Mesothelial cell of epicardium (in vitro differentiated cells): Measurements from ENCODE around the gene PSMB8. TPM values are rescaled to one million over a fixed set of nuclear protein-coding genes. Genes with fewer than 3 reads are reported as not detected.
A peak's percentile ranks its signal among the peaks of the same experiment; 100 is the strongest.

ENCODE experiments used
- DNase-seq, 2 experiments: peaks; one replicate each; pipeline ENCODE4 v3.0.0; 2021; ENCODE audit warnings: low spot score in 2 of 2; ENCODE audit not compliant: unreplicated experiment in 2 of 2
- H3K27ac Mint-ChIP-seq: 2 replicates; pipeline ENCODE4 v1.8.0; 2021; ENCODE audit warnings: mixed read lengths
- H3K27me3 Mint-ChIP-seq: 2 replicates; pipeline ENCODE4 v1.8.0; 2021; ENCODE audit warnings: low read depth, mixed read lengths
- H3K36me3 Mint-ChIP-seq: 2 replicates; pipeline ENCODE4 v1.8.0; 2021; ENCODE audit warnings: mixed read lengths
- H3K4me1 Mint-ChIP-seq: 2 replicates; pipeline ENCODE4 v1.8.0; 2021; ENCODE audit warnings: mixed read lengths
- H3K4me3 Mint-ChIP-seq: 2 replicates; pipeline ENCODE4 v1.8.0; 2021; ENCODE audit warnings: mild to moderate bottlenecking, moderate library complexity, mixed read lengths
- H3K9me3 Mint-ChIP-seq: 2 replicates; pipeline ENCODE4 v1.8.0; 2021; ENCODE audit warnings: mixed read lengths
- total RNA-seq: library from RNA; stranded (reverse); gene quantifications from 3 replicates; pipeline ENCODE4 v1.2.1, GENCODE V29; 2021
- TF ChIP-seq, protein P1 (sequence below): fragments of 200-600 bp; sonication (generic); IDR thresholded peaks from one replicate; pipeline ENCODE4 v1.5.0; 2021; ENCODE audit warnings: antibody characterized with exemption; ENCODE audit not compliant: unreplicated experiment

PSMB8 gene
- total RNA-seq, 1 donor from 2014 or later, result 14.2 TPM

DNA sequence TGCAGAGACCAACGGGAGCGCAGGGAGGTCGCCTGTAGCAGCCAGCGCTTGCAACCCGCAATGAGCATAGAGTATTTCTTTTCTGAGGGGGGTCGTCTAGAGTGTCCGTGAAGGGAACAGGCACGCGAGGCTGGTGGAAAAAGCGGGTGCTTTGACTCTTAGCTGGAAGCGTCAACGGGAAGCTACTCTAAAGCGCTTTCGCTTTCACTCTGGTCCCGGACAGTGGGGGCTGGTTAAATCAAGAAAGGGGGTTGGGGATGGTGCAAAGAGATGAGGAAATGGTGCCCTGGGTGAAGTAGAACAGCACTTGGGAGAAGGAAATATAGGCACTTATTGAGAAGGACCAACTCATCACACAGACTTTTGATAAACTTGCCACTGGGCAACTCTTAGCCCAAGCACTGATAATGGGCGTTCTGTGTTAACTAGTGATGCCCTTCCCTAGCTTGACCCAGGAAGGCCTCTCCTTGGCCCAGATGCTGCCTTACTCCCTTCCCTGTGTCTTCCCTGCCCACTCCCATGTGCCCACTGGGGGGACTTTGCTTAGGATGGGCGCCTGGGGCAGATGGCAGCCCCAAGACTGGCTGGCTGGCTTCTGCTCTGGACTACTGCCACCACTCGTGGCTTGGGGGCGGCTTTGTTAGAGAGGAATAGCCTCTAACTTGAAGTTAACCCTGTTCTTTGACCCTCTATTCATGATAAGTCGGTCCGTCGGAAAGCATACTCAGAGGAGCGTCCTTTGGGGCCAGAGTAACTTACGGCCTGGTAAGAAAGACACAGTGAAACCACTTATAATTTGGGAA lies 10.7 kb upstream of the PSMB8 start:
- H3K27me3 Mint-ChIP-seq, result peaks cover 93% of the 10 kb centered on the region
- peak overlapping the region; percentile 91 for H3K4me3 Mint-ChIP-seq
- TF ChIP-seq, protein P1, sequence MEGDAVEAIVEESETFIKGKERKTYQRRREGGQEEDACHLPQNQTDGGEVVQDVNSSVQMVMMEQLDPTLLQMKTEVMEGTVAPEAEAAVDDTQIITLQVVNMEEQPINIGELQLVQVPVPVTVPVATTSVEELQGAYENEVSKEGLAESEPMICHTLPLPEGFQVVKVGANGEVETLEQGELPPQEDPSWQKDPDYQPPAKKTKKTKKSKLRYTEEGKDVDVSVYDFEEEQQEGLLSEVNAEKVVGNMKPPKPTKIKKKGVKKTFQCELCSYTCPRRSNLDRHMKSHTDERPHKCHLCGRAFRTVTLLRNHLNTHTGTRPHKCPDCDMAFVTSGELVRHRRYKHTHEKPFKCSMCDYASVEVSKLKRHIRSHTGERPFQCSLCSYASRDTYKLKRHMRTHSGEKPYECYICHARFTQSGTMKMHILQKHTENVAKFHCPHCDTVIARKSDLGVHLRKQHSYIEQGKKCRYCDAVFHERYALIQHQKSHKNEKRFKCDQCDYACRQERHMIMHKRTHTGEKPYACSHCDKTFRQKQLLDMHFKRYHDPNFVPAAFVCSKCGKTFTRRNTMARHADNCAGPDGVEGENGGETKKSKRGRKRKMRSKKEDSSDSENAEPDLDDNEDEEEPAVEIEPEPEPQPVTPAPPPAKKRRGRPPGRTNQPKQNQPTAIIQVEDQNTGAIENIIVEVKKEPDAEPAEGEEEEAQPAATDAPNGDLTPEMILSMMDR, result no peak
- H3K9me3 Mint-ChIP-seq, result no peaks in the 10 kb centered on the region
- H3K27ac Mint-ChIP-seq, result peak overlapping the region; percentile 22
- H3K36me3 Mint-ChIP-seq, result peaks cover 8% of the 10 kb centered on the region
- DNase-seq, result no peak
- H3K4me1 Mint-ChIP-seq, result peaks cover 17% of the 10 kb centered on the region

DNA sequence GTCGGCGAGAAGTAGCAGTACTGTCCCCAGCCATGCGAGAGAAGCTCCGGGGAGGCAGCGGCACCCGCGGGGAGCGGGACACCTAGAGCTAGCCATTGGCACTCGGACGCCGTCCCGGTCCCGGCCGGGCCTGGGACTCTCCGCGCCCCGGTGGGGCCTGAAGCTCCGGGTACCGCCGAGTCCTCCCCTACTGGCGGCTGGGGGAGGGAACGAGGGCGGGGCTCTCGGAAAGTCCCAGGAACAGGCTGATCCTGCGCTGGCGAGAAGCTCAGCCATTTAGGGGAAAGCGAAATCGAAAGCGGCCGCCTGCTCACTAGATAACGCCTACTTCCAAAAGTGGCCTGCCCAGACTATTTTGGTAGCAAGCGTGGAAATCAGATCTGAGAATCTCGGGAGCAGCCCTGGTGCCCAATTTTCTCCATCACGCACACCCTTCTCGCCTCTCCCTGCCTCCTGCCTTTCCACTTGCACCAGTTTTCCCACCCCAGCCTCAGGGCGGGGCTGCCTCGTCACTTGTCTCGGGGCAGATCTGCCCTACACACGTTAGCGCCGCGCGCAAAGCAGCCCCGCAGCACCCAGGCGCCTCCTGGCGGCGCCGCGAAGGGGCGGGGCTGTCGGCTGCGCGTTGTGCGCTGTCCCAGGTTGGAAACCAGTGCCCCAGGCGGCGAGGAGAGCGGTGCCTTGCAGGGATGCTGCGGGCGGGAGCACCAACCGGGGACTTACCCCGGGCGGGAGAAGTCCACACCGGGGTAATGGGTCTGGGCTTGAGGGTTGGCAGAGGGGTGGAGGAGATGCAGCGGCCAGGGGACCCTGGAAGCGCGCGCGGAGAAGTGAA lies 9.9 kb upstream of the PSMB8 start, which contains the start of the genes PSMB9 and TAP1:
Gene PSMB9 (plus strand): TSS at position 652 of the 835 bp plus-strand sequence. CDS start 38 bp downstream, at position 690.
Gene TAP1 (minus strand): TSS at position 164 of the 835 bp plus-strand sequence. CDS start 68 bp downstream, at position 96.
- Mint-ChIP-seq H3K36me3 (peaks cover 11% of the 10 kb centered on the region), H3K27ac (peak within 1 kb of the TSS; percentile 98), H3K27me3 (peaks cover 91% of the 10 kb centered on the region), H3K9me3 (no peaks in the 10 kb centered on the region), H3K4me3 (peak within 1 kb of the TSS; percentile 91), H3K4me1 (peaks cover 17% of the 10 kb centered on the region)
- TF ChIP-seq, protein P1, result peak; percentile 42
- DNase-seq, result peak; percentile 80 to 90

DNA sequence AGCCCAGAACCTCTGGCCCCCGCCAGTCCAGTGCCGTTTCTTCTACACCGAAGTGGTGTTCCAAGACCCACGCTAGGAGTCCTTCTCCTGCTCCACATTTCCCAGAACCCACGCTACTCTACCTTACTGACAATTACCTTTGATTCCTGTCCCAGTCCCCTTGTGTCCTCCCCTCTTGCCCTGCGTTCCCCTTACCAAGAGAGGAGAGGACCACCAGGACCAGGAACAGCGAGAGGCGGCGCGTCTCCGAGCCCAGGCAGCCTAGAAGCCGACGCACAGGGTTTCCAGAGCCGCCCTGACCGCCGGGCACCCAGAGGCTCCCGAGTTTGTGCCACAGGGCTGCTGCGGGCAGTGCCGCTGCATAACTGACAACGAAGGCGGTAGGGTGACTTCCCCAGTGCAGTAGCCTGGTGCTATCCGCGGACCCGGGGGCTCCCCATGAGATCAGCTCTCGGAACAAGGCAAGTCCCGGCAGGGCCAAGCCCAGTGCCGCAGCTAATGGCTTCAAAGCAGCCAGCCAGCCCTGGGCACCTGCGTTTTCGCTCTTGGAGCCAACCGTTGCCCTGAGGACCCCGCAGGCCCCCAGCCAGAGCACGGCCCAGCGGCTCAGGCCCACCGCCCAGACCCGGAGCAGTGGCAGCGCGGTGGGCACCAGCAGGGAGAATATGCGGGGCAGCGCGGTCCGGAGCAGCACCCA lies 9.1 kb upstream of the PSMB8 start:
- DNase-seq, result peak in 1 of 2 experiments; percentile 54
- Mint-ChIP-seq H3K9me3 (no peaks in the 10 kb centered on the region), H3K27ac (peak overlapping the region; percentile 25), H3K36me3 (peaks cover 16% of the 10 kb centered on the region), H3K4me3 (peak overlapping the region; percentile 91), H3K27me3 (peaks cover 91% of the 10 kb centered on the region), H3K4me1 (peaks cover 17% of the 10 kb centered on the region)
- TF ChIP-seq, protein P1, result no peak

DNA sequence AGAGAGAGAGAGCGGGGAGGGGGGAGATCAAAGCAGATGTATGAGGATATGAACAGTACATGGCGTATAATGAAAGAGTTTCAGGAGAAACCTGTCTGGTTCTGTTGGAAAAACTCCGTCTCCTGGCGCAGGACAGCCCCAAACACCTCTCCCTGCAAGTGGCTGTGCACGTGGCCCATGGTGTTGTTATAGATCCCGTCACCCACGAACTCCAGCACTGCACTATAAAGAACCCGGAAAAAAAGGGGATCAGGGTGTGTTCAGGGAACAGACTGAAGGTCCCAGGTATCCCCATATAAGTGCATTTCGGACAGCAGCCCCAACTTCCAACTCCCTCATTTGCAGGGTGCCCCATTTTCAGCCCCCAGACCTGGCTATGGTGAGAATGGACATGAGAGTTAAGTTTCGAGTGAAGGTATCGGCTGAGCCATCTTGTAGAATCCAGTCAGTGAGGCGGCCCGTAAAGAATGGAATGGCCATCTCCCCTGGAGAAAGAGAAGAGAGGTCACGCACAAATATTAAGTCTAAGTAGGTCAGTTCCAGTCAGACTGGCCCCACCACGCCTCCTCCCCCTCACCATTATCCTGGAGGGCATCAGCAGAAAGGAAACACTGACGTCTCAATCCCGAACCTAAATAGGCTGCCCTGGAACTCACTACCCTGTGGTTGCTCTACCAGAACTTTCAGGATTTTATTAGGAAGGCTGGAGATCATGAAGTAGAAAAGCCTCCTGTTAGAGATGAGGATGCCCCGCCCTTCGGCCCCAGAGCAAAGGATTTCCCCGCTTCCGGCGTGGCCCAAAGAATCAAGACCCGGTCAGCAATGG lies 8.4 kb upstream of the PSMB8 start:
- TF ChIP-seq, protein P1, result no peak
- Mint-ChIP-seq H3K27me3 (peaks cover 91% of the 10 kb centered on the region), H3K4me3 (peak overlapping the region; percentile 91), H3K4me1 (peaks cover 17% of the 10 kb centered on the region), H3K27ac (no peak overlapping the region), H3K9me3 (no peaks in the 10 kb centered on the region), H3K36me3 (peaks cover 16% of the 10 kb centered on the region)
- no peak for DNase-seq

DNA sequence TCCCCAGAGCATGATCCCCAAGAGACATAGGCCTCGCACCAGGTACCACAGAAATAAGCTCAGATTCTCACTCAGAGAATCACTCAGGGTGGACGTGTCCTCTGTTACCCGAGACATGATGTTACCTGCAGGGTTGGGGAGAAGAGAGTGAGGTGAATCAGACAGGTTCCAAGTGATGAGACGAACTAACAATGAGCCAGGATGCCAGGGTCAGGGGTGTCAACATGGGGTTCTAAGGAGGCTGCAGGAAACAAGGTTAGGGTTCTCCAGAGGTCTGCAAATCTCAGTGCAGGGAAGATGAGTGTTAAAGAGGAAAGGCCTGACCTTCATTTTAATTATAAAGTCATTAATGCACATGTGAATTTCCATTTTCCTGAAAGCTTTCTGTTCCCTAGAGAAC lies 7.2 kb upstream of the PSMB8 start:
- Mint-ChIP-seq H3K27ac (no peak overlapping the region), H3K4me1 (peaks cover 17% of the 10 kb centered on the region), H3K36me3 (peaks cover 16% of the 10 kb centered on the region), H3K4me3 (no peak overlapping the region), H3K27me3 (peaks cover 86% of the 10 kb centered on the region), H3K9me3 (no peaks in the 10 kb centered on the region)
- TF ChIP-seq, protein P1, result no peak
- no peak for DNase-seq
